Activated naive CD8-positive, alpha-beta T cell treated with anti-CD3 and anti-CD28 coated beads, Interleukin-2, amount 10 ng/mL, durations not matched to agents 7 days and 5 days (primary cell): ENCODE results near the gene B3GNT9. TPM values are rescaled to one million over a fixed set of nuclear protein-coding genes. Genes with fewer than 3 reads are reported as not detected.

Experiments
- ATAC-seq: fragments of 150-1000 bp; cut with Tn5 transposase; one replicate; pipeline ENCODE4 v1.10.0; 2021; ENCODE audit warnings: low read depth, moderate library complexity
- POLR2A ChIA-PET: fragments of 350-600 bp; sonication (Branson Sonifier 250); formaldehyde crosslinking; loops from one replicate; lab custom pipeline; 2021; ENCODE audit warnings: antibody characterized with exemption; lab: Charles Lee
- DNase-seq: peaks from one replicate; pipeline ENCODE4 v3.0.0; 2021
- H3K27ac Mint-ChIP-seq: one replicate; pipeline ENCODE4 v1.8.0; 2022; ENCODE audit warnings: mild to moderate bottlenecking, mixed read lengths
- H3K27me3 Mint-ChIP-seq: one replicate; pipeline ENCODE4 v1.8.0; 2022; ENCODE audit warnings: mild to moderate bottlenecking, moderate library complexity, mixed read lengths
- H3K36me3 Mint-ChIP-seq: one replicate; pipeline ENCODE4 v1.8.0; 2021; ENCODE audit warnings: mild to moderate bottlenecking, mixed read lengths
- H3K4me1 Mint-ChIP-seq: one replicate; pipeline ENCODE4 v1.8.0; 2021; ENCODE audit warnings: mixed read lengths
- H3K4me3 Mint-ChIP-seq: one replicate; pipeline ENCODE4 v1.8.0; 2022; ENCODE audit warnings: mild to moderate bottlenecking, moderate library complexity, mixed read lengths
- H3K9me3 Mint-ChIP-seq: one replicate; pipeline ENCODE4 v1.8.0; 2021; ENCODE audit warnings: mixed read lengths
- total RNA-seq, 2 experiments: library from RNA; stranded (reverse); gene quantifications; one replicate each; pipeline ENCODE4 v1.2.3, GENCODE V29; 2021

Gene B3GNT9
- total RNA-seq, result 10 to 100 TPM in 1 of 2 experiments, 1 to 10 TPM in 1; 9.0 to 10.1 TPM

GRCh38 chr16:67150833-67151396 lies at the start of gene B3GNT9:
TSS of gene B3GNT9 (minus strand) at chr16:67150998. CDS start at chr16:67150485, 513 bp downstream.
- H3K9me3 Mint-ChIP-seq, result no peaks in the 10 kb centered on the region
- ATAC-seq (peak; percentile 51), DNase-seq (peak; percentile 70)
- H3K4me1 Mint-ChIP-seq, result peaks cover 31% of the 10 kb centered on the region
- peak within 1 kb of the TSS; percentile 74 for H3K4me3 Mint-ChIP-seq
- POLR2A ChIA-PET, result interaction anchor here (0.6 to 2.8 kb wide), 12 partner anchors 9 to 297 kb away, joined by 3 to 16 read pairs (median 4); partner anchors contain the start of genes CBFB, FBXL8, NOL3 and TRADD
- peak within 1 kb of the TSS; percentile 45 for H3K27ac Mint-ChIP-seq
- H3K27me3 Mint-ChIP-seq, result peaks cover 5% of the 10 kb centered on the region
- H3K36me3 Mint-ChIP-seq, result peaks cover 21% of the 10 kb centered on the region

GRCh38 chr16:67200491-67200890 lies 49.7 kb upstream of the B3GNT9 start:
- Mint-ChIP-seq H3K4me3 (no peak overlapping the region), H3K9me3 (no peaks in the 10 kb centered on the region), H3K27me3 (no peaks in the 10 kb centered on the region), H3K4me1 (peaks cover 9% of the 10 kb centered on the region), H3K36me3 (peaks cover 15% of the 10 kb centered on the region), H3K27ac (no peak overlapping the region)
- no peak for DNase-seq
- POLR2A ChIA-PET, result no interaction called here
- ATAC-seq, result no peak

GRCh38 chr16:67199808-67200198 lies 49.0 kb upstream of the B3GNT9 start:
- Mint-ChIP-seq H3K27me3 (no peaks in the 10 kb centered on the region), H3K4me3 (no peak overlapping the region), H3K9me3 (no peaks in the 10 kb centered on the region), H3K4me1 (peaks cover 9% of the 10 kb centered on the region), H3K36me3 (peaks cover 15% of the 10 kb centered on the region), H3K27ac (no peak overlapping the region)
- no peak for ATAC-seq
- no peak for DNase-seq
- POLR2A ChIA-PET, result no interaction called here

- no peak for DNase-seq
- no peak within 1 kb of the TSS for H3K4me3 Mint-ChIP-seq
- POLR2A ChIA-PET, result no interaction called here
- H3K27ac Mint-ChIP-seq, result no peak within 1 kb of the TSS
- H3K9me3 Mint-ChIP-seq, result no peaks in the 10 kb centered on the region
- H3K36me3 Mint-ChIP-seq, result peaks cover 15% of the 10 kb centered on the region
- peaks cover 9% of the 10 kb centered on the region for H3K4me1 Mint-ChIP-seq
- no peak for ATAC-seq
- H3K27me3 Mint-ChIP-seq, result no peaks in the 10 kb centered on the region
Observed at GRCh38 chr16:67199011-67199807, 48.4 kb upstream of the B3GNT9 start, which contains the start of gene ELMO3. TSS of gene ELMO3 (plus strand) at chr16:67199131. CDS start at chr16:67199327, 196 bp downstream.

- DNase-seq (no peak), ATAC-seq (peak; percentile 35)
- H3K27me3 Mint-ChIP-seq, result no peaks in the 10 kb centered on the region
- no peak overlapping the region for H3K27ac Mint-ChIP-seq
- H3K9me3 Mint-ChIP-seq, result no peaks in the 10 kb centered on the region
- H3K4me3 Mint-ChIP-seq, result no peak overlapping the region
- POLR2A ChIA-PET, result interaction anchor here (1.0 to 1.6 kb wide), 2 partner anchors 10 to 29 kb away, joined by 3 to 8 read pairs; partner anchors contain the start of gene TMEM208
- H3K36me3 Mint-ChIP-seq, result peaks cover 15% of the 10 kb centered on the region
- H3K4me1 Mint-ChIP-seq, result peaks cover 17% of the 10 kb centered on the region
Observed at GRCh38 chr16:67198238-67198734, 47.5 kb upstream of the B3GNT9 start.

- H3K27ac Mint-ChIP-seq, result no peak overlapping the region
- ATAC-seq, result no peak
- peaks cover 17% of the 10 kb centered on the region for H3K36me3 Mint-ChIP-seq
- no peak overlapping the region for H3K4me3 Mint-ChIP-seq
- no peak for DNase-seq
- H3K4me1 Mint-ChIP-seq, result peaks cover 23% of the 10 kb centered on the region
- POLR2A ChIA-PET, result interaction anchor here (0.9 to 1.6 kb wide), 3 partner anchors 11 to 151 kb away, joined by 3 to 8 read pairs (median 5); partner anchors contain the start of gene TMEM208
- no peaks in the 10 kb centered on the region for H3K9me3 Mint-ChIP-seq
- no peaks in the 10 kb centered on the region for H3K27me3 Mint-ChIP-seq
Observed at GRCh38 chr16:67197704-67198103, 46.9 kb upstream of the B3GNT9 start.

GRCh38 chr16:67196881-67197280 lies 46.1 kb upstream of the B3GNT9 start:
- Mint-ChIP-seq H3K4me1 (peaks cover 26% of the 10 kb centered on the region), H3K9me3 (no peaks in the 10 kb centered on the region), H3K36me3 (peaks cover 19% of the 10 kb centered on the region), H3K4me3 (no peak overlapping the region), H3K27ac (peak overlapping the region; percentile 8), H3K27me3 (no peaks in the 10 kb centered on the region)
- no peak for DNase-seq
- ATAC-seq, result no peak
- POLR2A ChIA-PET, result interaction anchor here (0.9 kb wide), 1 partner anchor 150 kb away, joined by 5 read pairs; no protein-coding TSS in a partner anchor

- no peaks in the 10 kb centered on the region for H3K9me3 Mint-ChIP-seq
- H3K27ac Mint-ChIP-seq, result peak overlapping the region; percentile 13
- no peaks in the 10 kb centered on the region for H3K27me3 Mint-ChIP-seq
- DNase-seq, result no peak
- POLR2A ChIA-PET, result no interaction called here
- peaks cover 19% of the 10 kb centered on the region for H3K36me3 Mint-ChIP-seq
- no peak overlapping the region for H3K4me3 Mint-ChIP-seq
- no peak for ATAC-seq
- H3K4me1 Mint-ChIP-seq, result peaks cover 32% of the 10 kb centered on the region
Observed at GRCh38 chr16:67195676-67196075, 44.9 kb upstream of the B3GNT9 start.

- Mint-ChIP-seq H3K27me3 (no peaks in the 10 kb centered on the region), H3K4me1 (peaks cover 32% of the 10 kb centered on the region), H3K9me3 (no peaks in the 10 kb centered on the region), H3K36me3 (peaks cover 17% of the 10 kb centered on the region), H3K27ac (no peak overlapping the region), H3K4me3 (peak overlapping the region; percentile 95)
- DNase-seq (no peak), ATAC-seq (no peak)
- POLR2A ChIA-PET, result no interaction called here
Observed at GRCh38 chr16:67194260-67194659, 43.5 kb upstream of the B3GNT9 start.

- Mint-ChIP-seq H3K4me1 (peaks cover 32% of the 10 kb centered on the region), H3K27me3 (no peaks in the 10 kb centered on the region), H3K27ac (peak overlapping the region; percentile 86), H3K9me3 (no peaks in the 10 kb centered on the region), H3K4me3 (peak overlapping the region; percentile 95), H3K36me3 (peaks cover 17% of the 10 kb centered on the region)
- DNase-seq (no peak), ATAC-seq (no peak)
- POLR2A ChIA-PET, result interaction anchor here (1.1 to 1.4 kb wide), 4 partner anchors 10 to 179 kb away, joined by 3 to 11 read pairs (median 3); partner anchors contain the start of gene MATCAP1
Observed at GRCh38 chr16:67193536-67193935, 42.7 kb upstream of the B3GNT9 start.

GRCh38 chr16:67192781-67193361 lies 42.1 kb upstream of the B3GNT9 start:
- POLR2A ChIA-PET, result interaction anchor here (1.0 to 1.4 kb wide), 8 partner anchors 9 to 210 kb away, joined by 3 to 11 read pairs (median 3); partner anchors contain the start of genes MATCAP1, SLC9A5 and TMEM208
- no peaks in the 10 kb centered on the region for H3K27me3 Mint-ChIP-seq
- no peak for ATAC-seq

GRCh38 chr16:67191995-67192681 lies 41.3 kb upstream of the B3GNT9 start, which contains the start of gene E2F4:
TSS of gene E2F4 (plus strand) at chr16:67192155. CDS start at chr16:67192228, 73 bp downstream.
- ATAC-seq (peak; percentile 91), DNase-seq (peak; percentile 90)
- H3K27ac Mint-ChIP-seq, result peak within 1 kb of the TSS; percentile 86
- peaks cover 27% of the 10 kb centered on the region for H3K4me1 Mint-ChIP-seq
- no peaks in the 10 kb centered on the region for H3K27me3 Mint-ChIP-seq
- H3K36me3 Mint-ChIP-seq, result peaks cover 17% of the 10 kb centered on the region
- H3K9me3 Mint-ChIP-seq, result no peaks in the 10 kb centered on the region
- peak within 1 kb of the TSS; percentile 95 for H3K4me3 Mint-ChIP-seq
- POLR2A ChIA-PET, result interaction anchor here (0.7 to 1.4 kb wide), 9 partner anchors 9 to 209 kb away, joined by 3 to 11 read pairs (median 3); partner anchors contain the start of genes HSF4, MATCAP1, SLC9A5 and TMEM208

More at GRCh38 chr16:67192781-67193361, 42.1 kb upstream of the B3GNT9 start:
- peaks cover 17% of the 10 kb centered on the region for H3K36me3 Mint-ChIP-seq
- no peaks in the 10 kb centered on the region for H3K9me3 Mint-ChIP-seq
- peak overlapping the region; percentile 95 for H3K4me3 Mint-ChIP-seq
- H3K4me1 Mint-ChIP-seq, result peaks cover 27% of the 10 kb centered on the region
- no peak for DNase-seq
- H3K27ac Mint-ChIP-seq, result peak overlapping the region; percentile 86
